ENCODE measurements around the gene RAF1. TPM values are rescaled to one million over a fixed set of nuclear protein-coding genes. Genes with fewer than 3 reads are reported as not detected.

RAF1 gene
- total and polyA plus RNA-seq, 2 of the 13 experiments (the other 11 are each of a cell fraction or from before 2014, with no cell fraction given) = 72.2 to 91.4 TPM

DNA sequence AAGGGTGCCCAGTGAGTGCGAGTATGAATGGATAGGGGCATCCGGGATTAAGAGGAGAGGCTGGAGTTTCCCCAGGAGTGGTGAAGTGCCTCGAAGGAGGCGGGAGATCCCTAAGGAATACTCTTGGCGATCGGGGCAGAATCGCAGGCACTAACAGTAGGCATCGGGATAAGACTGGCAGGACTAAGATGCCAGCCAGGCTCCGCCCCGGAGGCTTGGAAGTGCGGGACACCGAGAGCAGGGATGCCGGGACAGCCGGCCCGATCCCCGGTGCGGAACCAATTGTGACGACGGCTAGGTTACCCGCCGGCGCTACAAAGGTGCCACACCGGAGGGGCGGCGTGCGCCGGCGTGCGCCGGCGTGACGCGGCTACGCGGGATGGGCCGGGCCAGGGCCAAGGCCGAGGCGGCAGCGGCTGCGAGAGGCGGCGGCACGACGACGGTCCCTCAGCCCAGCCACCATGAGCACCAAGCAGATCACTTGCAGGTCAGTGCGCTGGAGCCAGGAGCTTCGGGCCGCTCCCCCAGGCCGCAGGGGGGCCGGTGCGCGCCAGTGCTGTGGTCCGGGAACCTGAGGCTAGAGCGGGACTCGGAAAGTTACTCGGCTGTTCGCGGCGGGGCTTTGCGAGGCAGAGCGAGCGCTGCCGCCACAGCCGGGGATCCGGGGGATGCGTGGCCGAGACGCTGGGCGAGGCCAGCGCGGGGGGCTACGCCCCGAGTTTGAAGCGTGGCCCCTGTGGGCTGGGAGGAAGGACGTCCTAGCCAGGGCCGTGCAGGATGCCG is 107.0 kb downstream of the RAF1 start, which contains the start of gene MKRN2 (continued):
- TF ChIP-seq, protein P1, sequence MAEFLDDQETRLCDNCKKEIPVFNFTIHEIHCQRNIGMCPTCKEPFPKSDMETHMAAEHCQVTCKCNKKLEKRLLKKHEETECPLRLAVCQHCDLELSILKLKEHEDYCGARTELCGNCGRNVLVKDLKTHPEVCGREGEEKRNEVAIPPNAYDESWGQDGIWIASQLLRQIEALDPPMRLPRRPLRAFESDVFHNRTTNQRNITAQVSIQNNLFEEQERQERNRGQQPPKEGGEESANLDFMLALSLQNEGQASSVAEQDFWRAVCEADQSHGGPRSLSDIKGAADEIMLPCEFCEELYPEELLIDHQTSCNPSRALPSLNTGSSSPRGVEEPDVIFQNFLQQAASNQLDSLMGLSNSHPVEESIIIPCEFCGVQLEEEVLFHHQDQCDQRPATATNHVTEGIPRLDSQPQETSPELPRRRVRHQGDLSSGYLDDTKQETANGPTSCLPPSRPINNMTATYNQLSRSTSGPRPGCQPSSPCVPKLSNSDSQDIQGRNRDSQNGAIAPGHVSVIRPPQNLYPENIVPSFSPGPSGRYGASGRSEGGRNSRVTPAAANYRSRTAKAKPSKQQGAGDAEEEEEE (CRISPR knock-in tag; IDR thresholded peaks at IDR 0.05; ENCODE audit: borderline replicate concordance) = no peak
- TF ChIP-seq MTF2 (CRISPR knock-in tag; IDR thresholded peaks at IDR 0.05; ENCODE audit: borderline replicate concordance) = peak; percentile 79; the same call in 1 of the 2 replicates
- TF ChIP-seq SOX6 (IDR thresholded peaks at IDR 0.05) = no peak
- peak; percentile 54 for TF ChIP-seq SOX6 (CRISPR knock-in tag; IDR thresholded peaks at IDR 0.05)
- peak; percentile 78 for TF ChIP-seq ZFP36L1 (CRISPR knock-in tag; IDR thresholded peaks at IDR 0.05)
- no peak for TF ChIP-seq JUNB (CRISPR knock-in tag; IDR thresholded peaks at IDR 0.05; ENCODE audit: borderline replicate concordance)
- TF ChIP-seq, protein P2, sequence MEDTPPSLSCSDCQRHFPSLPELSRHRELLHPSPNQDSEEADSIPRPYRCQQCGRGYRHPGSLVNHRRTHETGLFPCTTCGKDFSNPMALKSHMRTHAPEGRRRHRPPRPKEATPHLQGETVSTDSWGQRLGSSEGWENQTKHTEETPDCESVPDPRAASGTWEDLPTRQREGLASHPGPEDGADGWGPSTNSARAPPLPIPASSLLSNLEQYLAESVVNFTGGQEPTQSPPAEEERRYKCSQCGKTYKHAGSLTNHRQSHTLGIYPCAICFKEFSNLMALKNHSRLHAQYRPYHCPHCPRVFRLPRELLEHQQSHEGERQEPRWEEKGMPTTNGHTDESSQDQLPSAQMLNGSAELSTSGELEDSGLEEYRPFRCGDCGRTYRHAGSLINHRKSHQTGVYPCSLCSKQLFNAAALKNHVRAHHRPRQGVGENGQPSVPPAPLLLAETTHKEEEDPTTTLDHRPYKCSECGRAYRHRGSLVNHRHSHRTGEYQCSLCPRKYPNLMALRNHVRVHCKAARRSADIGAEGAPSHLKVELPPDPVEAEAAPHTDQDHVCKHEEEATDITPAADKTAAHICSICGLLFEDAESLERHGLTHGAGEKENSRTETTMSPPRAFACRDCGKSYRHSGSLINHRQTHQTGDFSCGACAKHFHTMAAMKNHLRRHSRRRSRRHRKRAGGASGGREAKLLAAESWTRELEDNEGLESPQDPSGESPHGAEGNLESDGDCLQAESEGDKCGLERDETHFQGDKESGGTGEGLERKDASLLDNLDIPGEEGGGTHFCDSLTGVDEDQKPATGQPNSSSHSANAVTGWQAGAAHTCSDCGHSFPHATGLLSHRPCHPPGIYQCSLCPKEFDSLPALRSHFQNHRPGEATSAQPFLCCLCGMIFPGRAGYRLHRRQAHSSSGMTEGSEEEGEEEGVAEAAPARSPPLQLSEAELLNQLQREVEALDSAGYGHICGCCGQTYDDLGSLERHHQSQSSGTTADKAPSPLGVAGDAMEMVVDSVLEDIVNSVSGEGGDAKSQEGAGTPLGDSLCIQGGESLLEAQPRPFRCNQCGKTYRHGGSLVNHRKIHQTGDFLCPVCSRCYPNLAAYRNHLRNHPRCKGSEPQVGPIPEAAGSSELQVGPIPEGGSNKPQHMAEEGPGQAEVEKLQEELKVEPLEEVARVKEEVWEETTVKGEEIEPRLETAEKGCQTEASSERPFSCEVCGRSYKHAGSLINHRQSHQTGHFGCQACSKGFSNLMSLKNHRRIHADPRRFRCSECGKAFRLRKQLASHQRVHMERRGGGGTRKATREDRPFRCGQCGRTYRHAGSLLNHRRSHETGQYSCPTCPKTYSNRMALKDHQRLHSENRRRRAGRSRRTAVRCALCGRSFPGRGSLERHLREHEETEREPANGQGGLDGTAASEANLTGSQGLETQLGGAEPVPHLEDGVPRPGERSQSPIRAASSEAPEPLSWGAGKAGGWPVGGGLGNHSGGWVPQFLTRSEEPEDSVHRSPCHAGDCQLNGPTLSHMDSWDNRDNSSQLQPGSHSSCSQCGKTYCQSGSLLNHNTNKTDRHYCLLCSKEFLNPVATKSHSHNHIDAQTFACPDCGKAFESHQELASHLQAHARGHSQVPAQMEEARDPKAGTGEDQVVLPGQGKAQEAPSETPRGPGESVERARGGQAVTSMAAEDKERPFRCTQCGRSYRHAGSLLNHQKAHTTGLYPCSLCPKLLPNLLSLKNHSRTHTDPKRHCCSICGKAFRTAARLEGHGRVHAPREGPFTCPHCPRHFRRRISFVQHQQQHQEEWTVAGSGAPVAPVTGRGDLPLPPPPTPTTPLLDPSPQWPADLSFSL (CRISPR knock-in tag; IDR thresholded peaks at IDR 0.05) = no peak
- no peak for TF ChIP-seq FOSL1 (CRISPR knock-in tag; IDR thresholded peaks at IDR 0.05; ENCODE audit: borderline replicate concordance)
- TF ChIP-seq ZNF547 (CRISPR knock-in tag; IDR thresholded peaks at IDR 0.05) = peak; percentile 91
- TF ChIP-seq NR2F1 (CRISPR knock-in tag; IDR thresholded peaks at IDR 0.05) = no peak
- no peak for TF ChIP-seq LCORL (IDR thresholded peaks at IDR 0.05)
- peak; percentile 75 for TF ChIP-seq LCORL (CRISPR knock-in tag; IDR thresholded peaks at IDR 0.05)
- TF ChIP-seq, protein P3, sequence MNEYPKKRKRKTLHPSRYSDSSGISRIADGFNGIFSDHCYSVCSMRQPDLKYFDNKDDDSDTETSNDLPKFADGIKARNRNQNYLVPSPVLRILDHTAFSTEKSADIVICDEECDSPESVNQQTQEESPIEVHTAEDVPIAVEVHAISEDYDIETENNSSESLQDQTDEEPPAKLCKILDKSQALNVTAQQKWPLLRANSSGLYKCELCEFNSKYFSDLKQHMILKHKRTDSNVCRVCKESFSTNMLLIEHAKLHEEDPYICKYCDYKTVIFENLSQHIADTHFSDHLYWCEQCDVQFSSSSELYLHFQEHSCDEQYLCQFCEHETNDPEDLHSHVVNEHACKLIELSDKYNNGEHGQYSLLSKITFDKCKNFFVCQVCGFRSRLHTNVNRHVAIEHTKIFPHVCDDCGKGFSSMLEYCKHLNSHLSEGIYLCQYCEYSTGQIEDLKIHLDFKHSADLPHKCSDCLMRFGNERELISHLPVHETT (CRISPR knock-in tag; conservative IDR thresholded peaks at IDR 0.05) = peak; percentile 92
- TF ChIP-seq MBD4 (IDR thresholded peaks at IDR 0.05; ENCODE audit: borderline replicate concordance, low read length) = no peak
- TF ChIP-seq, protein P4, sequence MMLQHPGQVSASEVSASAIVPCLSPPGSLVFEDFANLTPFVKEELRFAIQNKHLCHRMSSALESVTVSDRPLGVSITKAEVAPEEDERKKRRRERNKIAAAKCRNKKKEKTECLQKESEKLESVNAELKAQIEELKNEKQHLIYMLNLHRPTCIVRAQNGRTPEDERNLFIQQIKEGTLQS (CRISPR knock-in tag; IDR thresholded peaks at IDR 0.05) = no peak
- TF ChIP-seq, protein P5, sequence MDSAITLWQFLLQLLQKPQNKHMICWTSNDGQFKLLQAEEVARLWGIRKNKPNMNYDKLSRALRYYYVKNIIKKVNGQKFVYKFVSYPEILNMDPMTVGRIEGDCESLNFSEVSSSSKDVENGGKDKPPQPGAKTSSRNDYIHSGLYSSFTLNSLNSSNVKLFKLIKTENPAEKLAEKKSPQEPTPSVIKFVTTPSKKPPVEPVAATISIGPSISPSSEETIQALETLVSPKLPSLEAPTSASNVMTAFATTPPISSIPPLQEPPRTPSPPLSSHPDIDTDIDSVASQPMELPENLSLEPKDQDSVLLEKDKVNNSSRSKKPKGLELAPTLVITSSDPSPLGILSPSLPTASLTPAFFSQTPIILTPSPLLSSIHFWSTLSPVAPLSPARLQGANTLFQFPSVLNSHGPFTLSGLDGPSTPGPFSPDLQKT (CRISPR knock-in tag; IDR thresholded peaks at IDR 0.05; ENCODE audit: borderline replicate concordance) = no peak
- peak; percentile 92 for TF ChIP-seq ARNT2 (CRISPR knock-in tag; IDR thresholded peaks at IDR 0.05; ENCODE audit: low read depth)
- TF ChIP-seq FOSL2 (CRISPR knock-in tag; IDR thresholded peaks at IDR 0.05) = 0 out of 2 replicates have a peak, but pooled peaks have one; percentile 25
- no peak for TF ChIP-seq ZNF205 (CRISPR knock-in tag; IDR thresholded peaks at IDR 0.05)
